H9 (cell line): ENCODE results near the gene DVL3. TPM values are rescaled to one million over a fixed set of nuclear protein-coding genes. Genes with fewer than 3 reads are reported as not detected.

Experiments used
- DNase-seq: peaks from one replicate; pipeline ENCODE4 v3.0.0-alpha.2; 2017
- H2AFZ ChIP-seq: one replicate; pipeline ENCODE4 v1.6.1; 2013; ENCODE audit warnings: mild to moderate bottlenecking, low read length, control low read depth, moderate library complexity
- H2AK5ac ChIP-seq: 2 replicates; pipeline ENCODE4 v1.6.1; 2013; ENCODE audit warnings: low read length, control low read depth, mixed read lengths; ENCODE audit not compliant: insufficient read length
- H2BK120ac ChIP-seq: one replicate; pipeline ENCODE4 v1.6.1; 2013; ENCODE audit warnings: low read depth, mild to moderate bottlenecking, low read length, control low read depth, inconsistent platforms; ENCODE audit not compliant: poor library complexity, severe bottlenecking
- H2BK12ac ChIP-seq: 2 replicates; pipeline ENCODE4 v1.6.1; 2013; ENCODE audit warnings: low read length, control low read depth, mixed read lengths, low read depth; ENCODE audit not compliant: insufficient read length
- H2BK15ac ChIP-seq: 2 replicates; pipeline ENCODE4 v1.6.1; 2013; ENCODE audit warnings: low read depth, low read length, control low read depth
- H2BK20ac ChIP-seq: one replicate; pipeline ENCODE4 v1.6.1; 2013; ENCODE audit warnings: low read depth, mild to moderate bottlenecking, low read length, control low read depth, inconsistent platforms; ENCODE audit not compliant: poor library complexity, severe bottlenecking
- H2BK5ac ChIP-seq: 2 replicates; pipeline ENCODE4 v1.6.1; 2013; ENCODE audit warnings: low read length, control low read depth, mixed read lengths; ENCODE audit not compliant: insufficient read length
- H3K14ac ChIP-seq: 2 replicates; pipeline ENCODE4 v1.6.1; 2013; ENCODE audit warnings: low read length, control low read depth; ENCODE audit not compliant: insufficient read depth
- H3K18ac ChIP-seq: 2 replicates; pipeline ENCODE4 v1.6.1; 2013; ENCODE audit warnings: low read depth, mild to moderate bottlenecking, mixed read lengths, low read length, control low read depth; ENCODE audit not compliant: insufficient read length
- H3K23ac ChIP-seq: 2 replicates; pipeline ENCODE4 v1.6.1; 2013; ENCODE audit warnings: low read length, control low read depth, mixed read lengths, low read depth; ENCODE audit not compliant: insufficient read length
- H3K23me2 ChIP-seq: 2 replicates; pipeline ENCODE4 v1.6.1; 2013; ENCODE audit warnings: low read depth, mild to moderate bottlenecking, mixed read lengths, low read length, control low read depth; ENCODE audit not compliant: insufficient read length, poor library complexity, severe bottlenecking
- H3K27ac ChIP-seq: 2 replicates; pipeline ENCODE4 v1.5.1; 2013; ENCODE audit warnings: low read length, control low read depth, mixed read lengths, low read depth; ENCODE audit not compliant: insufficient read length
- H3K27me3 ChIP-seq: 2 replicates; pipeline ENCODE4 v1.6.1; 2013; ENCODE audit warnings: low read length, control low read depth, inconsistent platforms; ENCODE audit not compliant: insufficient read depth
- H3K4ac ChIP-seq: 2 replicates; pipeline ENCODE4 v1.6.1; 2013; ENCODE audit warnings: low read depth, mild to moderate bottlenecking, control low read depth, inconsistent platforms, low read length, moderate library complexity
- H3K4me1 ChIP-seq: 2 replicates; pipeline ENCODE4 v1.6.1; 2013; ENCODE audit warnings: low read length, control low read depth, inconsistent platforms; ENCODE audit not compliant: insufficient read depth
- H3K4me2 ChIP-seq: 2 replicates; pipeline ENCODE4 v1.6.1; 2013; ENCODE audit warnings: low read length, control low read depth, mixed read lengths; ENCODE audit not compliant: insufficient read length, insufficient read depth
- H3K56ac ChIP-seq: 2 replicates; pipeline ENCODE4 v1.6.1; 2013; ENCODE audit warnings: low read depth, mild to moderate bottlenecking, mixed read lengths, low read length, control low read depth; ENCODE audit not compliant: insufficient read length
- H3K79me1 ChIP-seq: 2 replicates; pipeline ENCODE4 v1.6.1; 2013; ENCODE audit warnings: low read depth, mild to moderate bottlenecking, moderate library complexity, low read length, control low read depth, inconsistent platforms; ENCODE audit not compliant: insufficient read depth, poor library complexity, severe bottlenecking
- H3K79me2 ChIP-seq: 2 replicates; pipeline ENCODE4 v1.6.1; 2013; ENCODE audit warnings: low read length, control low read depth, inconsistent platforms; ENCODE audit not compliant: insufficient read depth
- H3K9ac ChIP-seq: 2 replicates; pipeline ENCODE4 v1.6.1; 2013; ENCODE audit warnings: low read length, control low read depth, mixed read lengths; ENCODE audit not compliant: insufficient read length; ENCODE audit errors: extremely low read depth
- H3K9me3 ChIP-seq: one replicate; pipeline ENCODE4 v1.6.1; 2013; ENCODE audit warnings: low read depth, low read length, inconsistent platforms; ENCODE audit not compliant: control insufficient read depth
- H3T11ph ChIP-seq: one replicate; pipeline ENCODE4 v1.6.1; 2013; ENCODE audit warnings: mild to moderate bottlenecking, low read length, control low read depth, inconsistent platforms
- H4K20me1 ChIP-seq: one replicate; pipeline ENCODE4 v1.6.1; 2013; ENCODE audit not compliant: control insufficient read depth, insufficient read length, insufficient read depth
- H4K5ac ChIP-seq: 2 replicates; pipeline ENCODE4 v1.6.1; 2013; ENCODE audit warnings: low read depth, mild to moderate bottlenecking, mixed read lengths, low read length, control low read depth; ENCODE audit not compliant: insufficient read length
- H4K8ac ChIP-seq: replicated peaks from 2 replicates; pipeline ENCODE4 v1.6.1; 2013; ENCODE audit warnings: low read length, control low read depth, mixed read lengths, low read depth; ENCODE audit not compliant: insufficient read length
- H4K91ac ChIP-seq: 2 replicates; pipeline ENCODE4 v1.6.1; 2013; ENCODE audit warnings: low read depth, mild to moderate bottlenecking, moderate library complexity, mixed read lengths, low read length, control low read depth; ENCODE audit not compliant: insufficient read length
- H3K27ac Mint-ChIP-seq, 3 experiments: 2 replicates in 2 of 3; 3 replicates in 1 of 3; pipeline ENCODE4 v1.8.0; 2020 to 2021; ENCODE audit warnings: mixed read lengths in 3 of 3, mild to moderate bottlenecking in 1 of 3, moderate library complexity in 1 of 3
- H3K27me3 Mint-ChIP-seq: 2 replicates; pipeline ENCODE4 v1.8.0; 2021; ENCODE audit warnings: low read depth, mild to moderate bottlenecking, moderate library complexity, mixed read lengths
- H3K36me3 Mint-ChIP-seq, 3 experiments: 2 replicates in 2 of 3; 3 replicates in 1 of 3; pipeline ENCODE4 v1.8.0; 2020 to 2021; ENCODE audit warnings: low read depth in 3 of 3, mixed read lengths in 3 of 3; ENCODE audit not compliant: insufficient read depth in 1 of 3
- H3K4me1 Mint-ChIP-seq, 2 experiments: 2 replicates each; pipeline ENCODE4 v1.8.0; 2020; ENCODE audit warnings: mixed read lengths in 2 of 2
- H3K4me3 Mint-ChIP-seq, 2 experiments: 2 replicates in 1 of 2; 3 replicates in 1 of 2; pipeline ENCODE4 v1.8.0; 2020 to 2021; ENCODE audit warnings: mild to moderate bottlenecking in 2 of 2, mixed read lengths in 2 of 2, moderate library complexity in 1 of 2
- H3K9me3 Mint-ChIP-seq, 2 experiments: 2 replicates in 1 of 2; 3 replicates in 1 of 2; pipeline ENCODE4 v1.8.0; 2020; ENCODE audit warnings: mild to moderate bottlenecking in 2 of 2, mixed read lengths in 2 of 2, moderate library complexity in 1 of 2
- CTCF ChIP-seq: fragments of 200-600 bp; sonication (generic); conservative IDR thresholded peaks from 3 replicates; pipeline ENCODE4 v1.8.0; 2021; ENCODE audit warnings: antibody characterized with exemption, mild to moderate bottlenecking
- WGBS: extraction: QIAGEN DNeasy Blood & Tissue Kit; methylation state at CpG from one replicate; pipeline ENCODE4 v1.1.7; 2013; ENCODE audit warnings: missing lambda C conversion rate, low lambda C conversion rate, mixed read lengths; ENCODE audit not compliant: insufficient read length; ENCODE audit errors: extremely low coverage; 5-methylcytosine and 5-hydroxymethylcytosine counted together
- total RNA-seq: library from RNA; stranded (reverse); gene quantifications from 2 replicates; pipeline ENCODE4 v1.2.1, GENCODE V29; 2021

Gene DVL3
- total RNA-seq, 1 experiment from 2014 or later: 64.7 TPM

GRCh38 chr3:184167786-184168185 is 12.6 kb downstream of the DVL3 start:
- Mint-ChIP-seq H3K27ac (no peak overlapping the region), H3K27me3 (no peaks in the 10 kb centered on the region), H3K36me3 (peaks cover 39 to 84% (median 82%) of the 10 kb centered on the region in 3 experiments), H3K4me3 (no peak overlapping the region), H3K4me1 (peaks cover 0 to 5% of the 10 kb centered on the region in 2 experiments; a peak in 3 of 4 replicates), H3K9me3 (no peaks in the 10 kb centered on the region)
- Histone ChIP-seq H2BK5ac (no peak overlapping the region), H4K91ac (no peak overlapping the region), H3K14ac (no peak overlapping the region), H3K27me3 (no peaks in the 10 kb centered on the region), H3K79me1 (no peaks in the 10 kb centered on the region), H3K4me1 (no peaks in the 10 kb centered on the region), H4K5ac (no peak overlapping the region), H2BK12ac (no peak overlapping the region), H3K27ac (no peak overlapping the region), H2BK120ac (no peak overlapping the region), H2AK5ac (no peak overlapping the region), H3K23me2 (no peaks in the 10 kb centered on the region), H2AFZ (no peak overlapping the region), H4K8ac (no peak overlapping the region), H3K4ac (no peak overlapping the region), H3T11ph (no peak overlapping the region), H4K20me1 (no peaks in the 10 kb centered on the region), H3K9me3 (no peaks in the 10 kb centered on the region), H2BK15ac (no peak overlapping the region), H3K18ac (no peak overlapping the region), H3K56ac (no peak overlapping the region), H3K23ac (no peak overlapping the region), H3K79me2 (no peaks in the 10 kb centered on the region), H2BK20ac (no peak overlapping the region), H3K9ac (no peak overlapping the region), H3K4me2 (no peak overlapping the region)
- no peak for TF ChIP-seq CTCF
- no CpG with 5 or more reads among the region's 8 CpGs for WGBS
- DNase-seq: no peak
